Activated CD4-positive, alpha-beta memory T cell treated with anti-CD3 and anti-CD28 coated beads, Interleukin-2, amount 10 ng/mL, durations not matched to agents 7 days and 5 days (primary cell): ENCODE data around the gene SHF. TPM values are rescaled to one million over a fixed set of nuclear protein-coding genes. Genes with fewer than 3 reads are reported as not detected.

Source experiments
- CTCF ChIA-PET: fragments of 350-600 bp; sonication (Branson Sonifier 250); formaldehyde crosslinking; loops from one replicate; lab custom pipeline; 2021; ENCODE audit warnings: antibody characterized with exemption, inconsistent platforms; lab: Charles Lee
- POLR2A ChIA-PET: fragments of 350-600 bp; sonication (Branson Sonifier 250); formaldehyde crosslinking; loops from one replicate; lab custom pipeline; 2021; ENCODE audit warnings: antibody characterized with exemption; lab: Charles Lee
- DNase-seq: peaks from one replicate; pipeline ENCODE4 v3.0.0-alpha.2; 2020
- H3K27ac Mint-ChIP-seq: one replicate; pipeline ENCODE4 v1.8.0; 2021; ENCODE audit warnings: mild to moderate bottlenecking, mixed read lengths
- H3K27me3 Mint-ChIP-seq: one replicate; pipeline ENCODE4 v1.8.0; 2021; ENCODE audit warnings: mixed read lengths
- H3K36me3 Mint-ChIP-seq: one replicate; pipeline ENCODE4 v1.8.0; 2021; ENCODE audit warnings: low read depth, mixed read lengths
- H3K4me1 Mint-ChIP-seq: one replicate; pipeline ENCODE4 v1.8.0; 2021; ENCODE audit warnings: mixed read lengths
- H3K4me3 Mint-ChIP-seq: one replicate; pipeline ENCODE4 v1.8.0; 2021; ENCODE audit warnings: mild to moderate bottlenecking, mixed read lengths
- H3K9me3 Mint-ChIP-seq: one replicate; pipeline ENCODE4 v1.8.0; 2021; ENCODE audit warnings: mixed read lengths
- total RNA-seq, 2 experiments: library from RNA; stranded (reverse); gene quantifications; one replicate each; pipeline ENCODE4 v1.2.3, GENCODE V29; 2021

Gene SHF
- total RNA-seq, 2 experiments from 2014 or later, result 1.7 to 2.0 TPM

- H3K9me3 Mint-ChIP-seq, result no peaks in the 10 kb centered on the region
- peaks cover 32% of the 10 kb centered on the region for H3K27me3 Mint-ChIP-seq
- no peak for DNase-seq
- peaks cover 12% of the 10 kb centered on the region for H3K4me1 Mint-ChIP-seq
- H3K4me3 Mint-ChIP-seq, result peak overlapping the region; percentile 56
- no peak overlapping the region for H3K27ac Mint-ChIP-seq
- ChIA-PET POLR2A (interaction anchor here (1.0 to 1.1 kb wide), 2 partner anchors 11 to 14 kb away, joined by 3 to 5 read pairs; no protein-coding TSS in a partner anchor), CTCF (interaction anchor here (0.6 to 2.2 kb wide), 5 partner anchors 11 to 449 kb away, joined by 3 to 6 read pairs (median 6); no protein-coding TSS in a partner anchor)
- no peaks in the 10 kb centered on the region for H3K36me3 Mint-ChIP-seq
Observed at GRCh38 chr15:45186771-45187577, 792 bp downstream of the SHF start.

- Mint-ChIP-seq H3K36me3 (no peaks in the 10 kb centered on the region), H3K27ac (no peak overlapping the region), H3K9me3 (no peaks in the 10 kb centered on the region), H3K4me3 (peak overlapping the region; percentile 56), H3K27me3 (peaks cover 31% of the 10 kb centered on the region), H3K4me1 (peaks cover 14% of the 10 kb centered on the region)
- CTCF ChIA-PET, result interaction anchor here (0.6 to 2.2 kb wide), 6 partner anchors 12 to 449 kb away, joined by 3 to 6 read pairs (median 4); no protein-coding TSS in a partner anchor
- no peak for DNase-seq
- POLR2A ChIA-PET, result interaction anchor here (1.0 to 1.1 kb wide), 3 partner anchors 12 to 15 kb away, joined by 3 to 5 read pairs (median 4); no protein-coding TSS in a partner anchor
Observed at GRCh38 chr15:45185903-45186770, 1.6 kb downstream of the SHF start.

- ChIA-PET POLR2A (interaction anchor here (1.0 kb wide), 1 partner anchor 13 kb away, joined by 4 read pairs; no protein-coding TSS in a partner anchor), CTCF (interaction anchor here (1.0 to 2.2 kb wide), 3 partner anchors 13 to 67 kb away, joined by 3 to 6 read pairs (median 4); no protein-coding TSS in a partner anchor)
- DNase-seq, result no peak
- Mint-ChIP-seq H3K4me3 (no peak overlapping the region), H3K4me1 (peaks cover 19% of the 10 kb centered on the region), H3K27ac (no peak overlapping the region), H3K27me3 (peaks cover 27% of the 10 kb centered on the region), H3K36me3 (no peaks in the 10 kb centered on the region), H3K9me3 (no peaks in the 10 kb centered on the region)
Observed at GRCh38 chr15:45185069-45185779, 2.5 kb downstream of the SHF start.

- Mint-ChIP-seq H3K27me3 (peaks cover 21% of the 10 kb centered on the region), H3K4me1 (peaks cover 24% of the 10 kb centered on the region), H3K4me3 (no peak overlapping the region), H3K36me3 (no peaks in the 10 kb centered on the region), H3K9me3 (no peaks in the 10 kb centered on the region), H3K27ac (no peak overlapping the region)
- POLR2A ChIA-PET, result no interaction called here
- CTCF ChIA-PET, result no interaction called here
- no peak for DNase-seq
Observed at GRCh38 chr15:45184562-45185041, 3.2 kb downstream of the SHF start.

GRCh38 chr15:45183511-45183910, 4.3 kb downstream of the SHF start:
- no peak overlapping the region for H3K4me3 Mint-ChIP-seq
- H3K27ac Mint-ChIP-seq, result no peak overlapping the region
- H3K27me3 Mint-ChIP-seq, result peaks cover 17% of the 10 kb centered on the region
- ChIA-PET POLR2A (no interaction called here), CTCF (no interaction called here)
- H3K9me3 Mint-ChIP-seq, result no peaks in the 10 kb centered on the region
- H3K4me1 Mint-ChIP-seq, result peaks cover 22% of the 10 kb centered on the region
- H3K36me3 Mint-ChIP-seq, result no peaks in the 10 kb centered on the region
- DNase-seq, result no peak

GRCh38 chr15:45182996-45183395, 4.8 kb downstream of the SHF start:
- Mint-ChIP-seq H3K9me3 (no peaks in the 10 kb centered on the region), H3K27me3 (peaks cover 12% of the 10 kb centered on the region), H3K4me3 (no peak overlapping the region), H3K36me3 (no peaks in the 10 kb centered on the region), H3K27ac (no peak overlapping the region), H3K4me1 (peaks cover 17% of the 10 kb centered on the region)
- no peak for DNase-seq
- ChIA-PET POLR2A (no interaction called here), CTCF (no interaction called here)

- H3K4me1 Mint-ChIP-seq, result peaks cover 12% of the 10 kb centered on the region
Observed at GRCh38 chr15:45181491-45182285, 6.1 kb downstream of the SHF start.

GRCh38 chr15:45180648-45181436, 6.9 kb downstream of the SHF start:
- CTCF ChIA-PET, result interaction anchor here (0.7 to 3.5 kb wide), 8 partner anchors 10 to 525 kb away, joined by 3 to 19 read pairs (median 6); a partner anchor contains a TSS
- Mint-ChIP-seq H3K4me1 (peaks cover 12% of the 10 kb centered on the region), H3K27ac (no peak overlapping the region), H3K27me3 (peaks cover 1% of the 10 kb centered on the region), H3K9me3 (no peaks in the 10 kb centered on the region), H3K36me3 (no peaks in the 10 kb centered on the region), H3K4me3 (no peak overlapping the region)
- no peak for DNase-seq
- POLR2A ChIA-PET, result interaction anchor here (0.8 to 3.5 kb wide), 9 partner anchors 9 to 221 kb away, joined by 3 to 17 read pairs (median 3); a partner anchor contains a TSS

More at GRCh38 chr15:45181491-45182285, 6.1 kb downstream of the SHF start:
- ChIA-PET CTCF (interaction anchor here (0.9 to 1.5 kb wide), 2 partner anchors 13 to 18 kb away, joined by 3 read pairs; no protein-coding TSS in a partner anchor), POLR2A (interaction anchor here (0.9 to 3.5 kb wide), 4 partner anchors 14 to 19 kb away, joined by 3 to 17 read pairs (median 8); no protein-coding TSS in a partner anchor)
- H3K4me3 Mint-ChIP-seq, result no peak overlapping the region
- no peaks in the 10 kb centered on the region for H3K9me3 Mint-ChIP-seq
- DNase-seq, result no peak
- H3K36me3 Mint-ChIP-seq, result no peaks in the 10 kb centered on the region
- peaks cover 6% of the 10 kb centered on the region for H3K27me3 Mint-ChIP-seq
- H3K27ac Mint-ChIP-seq, result no peak overlapping the region

GRCh38 chr15:45180201-45180600, 7.6 kb downstream of the SHF start:
- DNase-seq, result peak; percentile 52
- no peaks in the 10 kb centered on the region for H3K36me3 Mint-ChIP-seq
- H3K9me3 Mint-ChIP-seq, result no peaks in the 10 kb centered on the region
- H3K27ac Mint-ChIP-seq, result peak overlapping the region; percentile 48
- ChIA-PET POLR2A (interaction anchor here (0.8 to 3.5 kb wide), 9 partner anchors 9 to 222 kb away, joined by 3 to 17 read pairs (median 3); a partner anchor contains a TSS), CTCF (interaction anchor here (0.7 to 3.5 kb wide), 9 partner anchors 9 to 525 kb away, joined by 3 to 19 read pairs (median 5); a partner anchor contains a TSS)
- H3K4me1 Mint-ChIP-seq, result peaks cover 12% of the 10 kb centered on the region
- no peaks in the 10 kb centered on the region for H3K27me3 Mint-ChIP-seq
- no peak overlapping the region for H3K4me3 Mint-ChIP-seq

GRCh38 chr15:45179221-45179985, 8.4 kb downstream of the SHF start:
- Mint-ChIP-seq H3K27ac (no peak overlapping the region), H3K27me3 (no peaks in the 10 kb centered on the region), H3K4me3 (no peak overlapping the region), H3K36me3 (no peaks in the 10 kb centered on the region), H3K9me3 (no peaks in the 10 kb centered on the region), H3K4me1 (peaks cover 12% of the 10 kb centered on the region)
- POLR2A ChIA-PET, result interaction anchor here (1.3 to 3.5 kb wide), 7 partner anchors 8 to 223 kb away, joined by 3 to 17 read pairs (median 5); a partner anchor contains a TSS
- DNase-seq, result peak; percentile 44
- CTCF ChIA-PET, result interaction anchor here (0.8 to 3.5 kb wide), 11 partner anchors 8 to 526 kb away, joined by 3 to 19 read pairs (median 5); no protein-coding TSS in a partner anchor
